ENCODE measurements around the gene PRSS37. TPM values are rescaled to one million over a fixed set of nuclear protein-coding genes. Genes with fewer than 3 reads are reported as not detected.

PRSS37 gene
- polyA plus RNA-seq, 1 of the 3 experiments (the other 2 are of a cell fraction), result not detected

DNA sequence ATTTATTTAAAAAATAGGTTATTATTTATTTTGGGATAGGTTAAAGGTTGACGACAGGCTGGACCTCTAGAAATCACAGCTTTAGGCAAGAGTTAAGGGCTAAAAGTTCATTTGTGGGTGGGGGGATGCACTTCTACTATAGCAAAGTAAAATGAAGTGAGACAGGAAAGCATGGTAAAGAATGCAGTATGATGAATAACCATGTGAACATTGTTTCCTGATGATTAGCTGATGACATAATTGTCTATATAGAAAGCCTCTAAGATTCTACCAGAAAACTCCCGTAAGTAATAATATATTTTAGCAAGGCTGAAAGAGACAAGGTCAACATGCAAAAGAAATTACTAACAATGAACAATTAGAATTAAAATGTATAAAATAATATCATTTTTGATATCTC lies 25.7 kb upstream of the PRSS37 start:
- POLR2A ChIA-PET, result no interaction called here
- Histone ChIP-seq H3K27me3 (ENCODE audit: insufficient read depth) (no peaks in the 10 kb centered on the region), H2AFZ (ENCODE audit: low read depth) (no peak overlapping the region), H3K27ac (ENCODE audit: low read depth in 2 of 2, low read length in 1 of 2) (no peak overlapping the region), H3K79me2 (ENCODE audit: insufficient read depth) (no peaks in the 10 kb centered on the region), H3K4me2 (no peak overlapping the region), H3K4me1 (ENCODE audit: control insufficient read depth in 1 of 2, insufficient read depth in 2 of 2, low read depth in 1 of 2, low read length in 1 of 2) (no peaks in the 10 kb centered on the region), H3K36me3 (replicated peaks in 1 of 2; ENCODE audit: control insufficient read depth in 1 of 2, insufficient read depth in 2 of 2, low read length in 1 of 2) (no peaks in the 10 kb centered on the region), H3F3A (replicated peaks; ENCODE audit: insufficient read depth) (no peaks in the 10 kb centered on the region), H3K9me3 (no peaks in the 10 kb centered on the region), H3K9ac (no peak overlapping the region), H4K20me1 (ENCODE audit: insufficient read depth) (no peaks in the 10 kb centered on the region), H3K4me3 (ENCODE audit: low read depth in 2 of 2, low read length in 1 of 2) (no peak overlapping the region), H3K9me2 (no peaks in the 10 kb centered on the region)
- CTCF ChIA-PET, result no interaction called here
- 17% methylated on average over 2 of the region's 2 CpGs for WGBS (ENCODE audit: low lambda C conversion rate)
- DNase-seq, result no peak
- no peak for TF ChIP-seq SIN3A (IDR thresholded peaks at IDR 0.05; ENCODE audit: borderline replicate concordance, low read depth, low read length)
- TF ChIP-seq TAF1 (IDR thresholded peaks at IDR 0.05; ENCODE audit: borderline replicate concordance, low read depth, low read length), result no peak
- no peak for TF ChIP-seq NFIC (IDR thresholded peaks at IDR 0.05; ENCODE audit: borderline replicate concordance)
- no peak for TF ChIP-seq EZH2phosphoT487 (IDR thresholded peaks at IDR 0.05; ENCODE audit: borderline replicate concordance, low read depth)
- TF ChIP-seq, protein P1, sequence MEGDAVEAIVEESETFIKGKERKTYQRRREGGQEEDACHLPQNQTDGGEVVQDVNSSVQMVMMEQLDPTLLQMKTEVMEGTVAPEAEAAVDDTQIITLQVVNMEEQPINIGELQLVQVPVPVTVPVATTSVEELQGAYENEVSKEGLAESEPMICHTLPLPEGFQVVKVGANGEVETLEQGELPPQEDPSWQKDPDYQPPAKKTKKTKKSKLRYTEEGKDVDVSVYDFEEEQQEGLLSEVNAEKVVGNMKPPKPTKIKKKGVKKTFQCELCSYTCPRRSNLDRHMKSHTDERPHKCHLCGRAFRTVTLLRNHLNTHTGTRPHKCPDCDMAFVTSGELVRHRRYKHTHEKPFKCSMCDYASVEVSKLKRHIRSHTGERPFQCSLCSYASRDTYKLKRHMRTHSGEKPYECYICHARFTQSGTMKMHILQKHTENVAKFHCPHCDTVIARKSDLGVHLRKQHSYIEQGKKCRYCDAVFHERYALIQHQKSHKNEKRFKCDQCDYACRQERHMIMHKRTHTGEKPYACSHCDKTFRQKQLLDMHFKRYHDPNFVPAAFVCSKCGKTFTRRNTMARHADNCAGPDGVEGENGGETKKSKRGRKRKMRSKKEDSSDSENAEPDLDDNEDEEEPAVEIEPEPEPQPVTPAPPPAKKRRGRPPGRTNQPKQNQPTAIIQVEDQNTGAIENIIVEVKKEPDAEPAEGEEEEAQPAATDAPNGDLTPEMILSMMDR (IDR thresholded peaks at IDR 0.05), result no peak
- TF ChIP-seq, protein P2, sequence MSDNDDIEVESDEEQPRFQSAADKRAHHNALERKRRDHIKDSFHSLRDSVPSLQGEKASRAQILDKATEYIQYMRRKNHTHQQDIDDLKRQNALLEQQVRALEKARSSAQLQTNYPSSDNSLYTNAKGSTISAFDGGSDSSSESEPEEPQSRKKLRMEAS (IDR thresholded peaks at IDR 0.05; ENCODE audit: low read depth), result no peak
- TF ChIP-seq MEF2A (IDR thresholded peaks at IDR 0.05; ENCODE audit: borderline replicate concordance, low read depth), result no peak
- TF ChIP-seq RFX5 (IDR thresholded peaks at IDR 0.05; ENCODE audit: low read length), result no peak
- TF ChIP-seq RCOR1 (IDR thresholded peaks at IDR 0.05; ENCODE audit: low read length), result no peak
- no peak for TF ChIP-seq NRF1 (IDR thresholded peaks at IDR 0.05; ENCODE audit: low read depth, low read length)
- no peak for TF ChIP-seq GABPA (IDR thresholded peaks at IDR 0.05; ENCODE audit: low read depth)
- TF ChIP-seq, protein P3, sequence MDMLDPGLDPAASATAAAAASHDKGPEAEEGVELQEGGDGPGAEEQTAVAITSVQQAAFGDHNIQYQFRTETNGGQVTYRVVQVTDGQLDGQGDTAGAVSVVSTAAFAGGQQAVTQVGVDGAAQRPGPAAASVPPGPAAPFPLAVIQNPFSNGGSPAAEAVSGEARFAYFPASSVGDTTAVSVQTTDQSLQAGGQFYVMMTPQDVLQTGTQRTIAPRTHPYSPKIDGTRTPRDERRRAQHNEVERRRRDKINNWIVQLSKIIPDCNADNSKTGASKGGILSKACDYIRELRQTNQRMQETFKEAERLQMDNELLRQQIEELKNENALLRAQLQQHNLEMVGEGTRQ (IDR thresholded peaks at IDR 0.05; ENCODE audit: borderline replicate concordance, low read depth, low read length), result no peak
- no peak for TF ChIP-seq TEAD4 (IDR thresholded peaks at IDR 0.05; ENCODE audit: borderline replicate concordance, insufficient read depth)
- TF ChIP-seq FOSL2 (IDR thresholded peaks at IDR 0.05; ENCODE audit: borderline replicate concordance, low read depth), result no peak
- TF ChIP-seq POLR2AphosphoS5 (IDR thresholded peaks at IDR 0.05; ENCODE audit: low read depth, low read length), result no peak

DNA sequence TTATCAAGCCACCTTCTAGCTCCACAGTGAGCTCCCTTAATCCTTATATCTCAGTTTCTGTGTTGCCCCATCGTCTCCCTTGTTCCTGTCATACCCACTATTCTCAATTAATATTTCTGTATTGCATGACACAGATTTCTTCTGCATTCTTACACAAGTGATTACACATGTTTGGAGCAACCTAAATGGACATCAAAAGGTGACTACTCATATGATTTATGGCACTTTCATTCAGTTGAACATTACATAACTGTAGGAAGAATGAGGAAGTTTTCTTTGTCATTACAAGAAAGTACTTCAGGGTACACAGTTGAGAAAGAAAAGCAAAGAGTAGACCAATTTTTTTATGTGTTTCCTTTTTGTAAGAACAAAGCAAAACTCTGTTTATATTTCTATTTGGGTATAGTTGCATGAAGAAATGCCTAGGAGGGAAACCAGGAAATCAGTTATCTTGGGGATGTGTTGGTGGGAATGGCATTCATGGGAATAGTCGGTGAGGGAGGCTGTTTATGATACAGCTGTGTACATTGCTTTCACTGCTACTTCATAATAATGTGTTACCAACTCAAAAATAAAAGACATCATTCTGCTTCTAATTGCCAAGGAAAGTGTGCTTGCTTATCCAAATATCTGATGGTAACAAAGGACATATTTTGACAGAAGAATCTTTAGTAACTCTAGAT lies 23.6 kb upstream of the PRSS37 start:
- H3K27ac ChIP-seq (ENCODE audit: low read depth in 2 of 2, low read length in 1 of 2), result no peak overlapping the region
- no peaks in the 10 kb centered on the region for H3K4me1 ChIP-seq (ENCODE audit: control insufficient read depth in 1 of 2, insufficient read depth in 2 of 2, low read depth in 1 of 2, low read length in 1 of 2)
- CTCF ChIA-PET, result no interaction called here
- H3K27me3 ChIP-seq (ENCODE audit: insufficient read depth), result no peaks in the 10 kb centered on the region
- no peaks in the 10 kb centered on the region for H3K79me2 ChIP-seq (ENCODE audit: insufficient read depth)
- WGBS (ENCODE audit: low lambda C conversion rate), result 1% methylated on average over 2 of the region's 2 CpGs
- POLR2A ChIA-PET, result no interaction called here
- no peaks in the 10 kb centered on the region for H3K9me3 ChIP-seq
- H4K20me1 ChIP-seq (ENCODE audit: insufficient read depth), result no peaks in the 10 kb centered on the region
- no peak for DNase-seq
- H3K4me3 ChIP-seq (ENCODE audit: low read depth in 2 of 2, low read length in 1 of 2), result no peak overlapping the region
- no peak overlapping the region for H2AFZ ChIP-seq (ENCODE audit: low read depth)
- H3K4me2 ChIP-seq, result no peak overlapping the region
- no peaks in the 10 kb centered on the region for H3K9me2 ChIP-seq
- no peak overlapping the region for H3K9ac ChIP-seq
- H3F3A ChIP-seq (replicated peaks; ENCODE audit: insufficient read depth), result no peaks in the 10 kb centered on the region
- TF ChIP-seq, protein P2 (IDR thresholded peaks at IDR 0.05; ENCODE audit: low read depth), result no peak
- H3K36me3 ChIP-seq (replicated peaks in 1 of 2; ENCODE audit: control insufficient read depth in 1 of 2, insufficient read depth in 2 of 2, low read length in 1 of 2), result no peaks in the 10 kb centered on the region
